Hematopoietic multipotent progenitor cell treated with erythropoietin and hydrocortisone succinate and interleukin-3 and kit ligand, for 8 days (in vitro differentiated cells): Measurements from ENCODE around the gene DYNC2LI1.

Experiments
- DNase-seq: peaks from one replicate; pipeline ENCODE4 v3.0.0-alpha.2; 2015

Gene DYNC2LI1

DNA sequence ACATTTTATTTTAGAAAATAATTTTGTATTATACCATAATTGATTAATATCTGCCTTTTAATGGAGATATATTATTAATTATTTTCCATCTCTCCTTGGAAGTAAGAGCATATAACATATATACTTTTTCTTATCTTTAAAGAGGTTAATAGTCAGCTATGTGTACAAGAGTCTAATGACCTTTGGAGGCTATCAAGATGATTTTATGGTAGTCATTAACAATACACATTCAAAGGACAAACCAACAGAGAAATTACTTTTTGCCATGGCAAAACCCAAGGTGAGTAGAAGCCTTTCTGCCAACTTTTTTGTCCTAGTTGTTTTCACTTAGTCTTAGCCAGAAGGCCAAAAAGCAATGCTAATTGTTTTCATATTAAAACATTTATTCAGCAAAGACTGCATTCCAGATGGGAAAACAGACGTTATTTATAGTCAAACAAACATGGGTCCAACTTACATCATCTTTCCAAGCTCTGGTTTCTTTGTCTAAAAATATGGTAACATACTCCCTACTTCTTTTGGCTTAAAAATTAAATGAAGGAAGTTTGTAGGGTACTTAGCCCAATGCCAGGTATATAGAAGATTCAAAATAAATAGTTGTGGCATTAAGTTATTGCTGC lies 9.6 kb upstream of the DYNC2LI1 start:
- DNase-seq = no peak

DNA sequence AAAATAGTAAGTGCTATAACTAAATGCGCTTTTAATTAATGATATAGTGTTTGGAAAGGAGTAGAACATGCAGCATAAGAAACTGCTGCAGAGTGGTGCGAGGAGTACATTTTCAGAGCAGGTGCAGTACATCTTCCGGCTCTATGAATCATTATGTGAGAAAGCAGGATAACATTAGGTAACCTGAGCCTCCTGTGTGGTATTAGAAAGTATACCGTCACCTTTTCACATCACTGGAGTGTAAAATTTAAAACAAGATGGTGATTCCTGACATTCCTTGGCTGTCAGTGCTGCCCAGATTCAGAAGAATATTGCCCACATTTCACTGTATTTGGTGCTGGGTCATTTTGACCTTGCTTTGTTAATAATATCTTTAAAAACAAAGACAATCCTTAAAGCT lies 7.8 kb upstream of the DYNC2LI1 start:
- DNase-seq = no peak

- DNase-seq = no peak
Measured at GRCh38 chr2:43774617-43775016, 778 bp downstream of the DYNC2LI1 start.

- DNase-seq = no peak
Measured at GRCh38 chr2:43776324-43776723, 2.5 kb downstream of the DYNC2LI1 start.

DNA sequence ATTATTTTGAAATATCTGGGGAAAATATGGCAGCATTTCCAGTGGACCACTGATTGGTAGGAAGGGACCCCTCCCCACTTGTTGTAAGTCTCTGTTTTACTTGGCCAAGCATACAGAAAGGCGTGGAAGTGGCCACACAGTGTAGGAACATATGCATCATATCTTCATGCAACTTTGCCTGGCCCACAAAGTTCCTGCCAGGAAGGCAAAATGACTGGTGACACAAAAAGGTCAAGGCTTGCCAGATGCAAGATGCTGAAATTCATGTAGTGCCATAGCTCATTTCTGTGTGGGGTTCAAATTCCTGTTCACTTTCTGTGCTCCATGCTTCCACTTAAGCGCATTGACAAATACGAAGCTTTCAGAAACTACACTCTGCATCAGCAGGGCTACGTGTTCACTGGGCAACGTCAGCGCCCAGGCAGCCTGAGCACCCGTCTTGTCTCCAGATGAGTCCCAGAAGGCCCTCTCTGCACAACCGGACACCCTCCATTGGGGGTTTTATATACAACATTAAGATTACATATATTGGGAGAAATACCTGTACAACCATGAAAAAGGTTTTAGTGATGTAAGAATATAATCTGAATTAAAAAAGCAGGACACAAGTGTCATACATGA lies 3.6 kb downstream of the DYNC2LI1 start:
- DNase-seq = no peak

DNA sequence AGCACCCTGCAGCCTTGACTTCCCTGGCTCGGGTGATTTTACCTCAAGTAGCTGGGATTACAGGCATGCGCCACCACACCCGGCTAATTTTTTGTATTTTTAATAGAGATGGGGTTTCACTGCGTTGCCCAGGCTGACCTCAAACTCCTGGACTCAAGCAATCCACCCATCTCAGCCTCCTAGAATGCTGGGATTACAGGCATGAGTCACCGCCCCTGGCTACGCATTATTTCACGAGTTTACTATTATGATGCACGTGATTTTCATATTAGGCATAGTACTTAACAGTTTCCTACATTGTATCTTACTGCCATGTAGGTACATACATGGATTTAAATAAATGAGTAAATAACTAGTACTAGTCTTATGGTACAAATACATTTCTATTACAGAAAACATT lies 4.4 kb downstream of the DYNC2LI1 start:
- DNase-seq = no peak

DNA sequence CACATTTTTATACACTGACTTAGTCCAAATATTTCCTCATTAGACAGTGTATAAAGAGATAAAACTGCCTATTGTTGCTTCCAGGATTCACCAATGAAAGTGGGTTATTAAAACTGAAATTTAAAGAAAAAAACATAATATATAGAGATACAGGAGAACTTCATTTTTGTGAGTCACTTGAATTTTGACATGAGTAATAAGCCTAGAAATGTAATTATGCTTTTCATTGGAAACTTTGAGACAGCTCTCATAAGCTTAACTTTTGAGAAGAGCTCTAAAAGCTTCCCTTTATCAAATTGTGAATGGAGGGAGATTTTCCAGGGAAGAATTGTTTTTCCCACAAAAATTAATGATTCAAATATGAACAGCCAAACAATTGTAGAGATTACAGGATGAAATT lies 14.1 kb downstream of the DYNC2LI1 start:
- DNase-seq = no peak

DNA sequence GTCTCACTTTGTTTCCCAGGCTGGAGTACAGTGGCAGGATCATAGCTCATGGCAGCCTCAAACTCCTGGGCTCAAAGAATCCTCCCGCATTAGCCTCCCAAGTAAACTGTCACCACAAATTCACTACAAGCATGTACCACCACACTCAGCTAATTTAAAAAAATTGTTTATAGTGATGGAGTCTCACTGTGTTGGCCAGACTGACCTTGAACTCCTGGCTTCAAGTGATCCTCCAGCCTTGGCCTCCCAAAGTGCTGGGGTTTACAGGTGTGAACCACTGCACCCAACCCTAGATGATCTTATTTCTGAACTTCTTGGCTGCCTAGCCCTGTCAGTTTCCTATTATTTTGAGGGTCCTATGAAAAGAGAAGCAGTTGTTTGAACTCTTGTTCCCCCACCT lies 14.8 kb downstream of the DYNC2LI1 start:
- DNase-seq = no peak

- DNase-seq = no peak
Measured at GRCh38 chr2:43790147-43790546, 16.3 kb downstream of the DYNC2LI1 start.

GRCh38 chr2:43791035-43791765 lies 17.4 kb downstream of the DYNC2LI1 start:
- DNase-seq = no peak

- no peak for DNase-seq
Measured at GRCh38 chr2:43792653-43793052, 18.8 kb downstream of the DYNC2LI1 start.

- DNase-seq = no peak
Measured at GRCh38 chr2:43794956-43795355, 21.1 kb downstream of the DYNC2LI1 start.

DNA sequence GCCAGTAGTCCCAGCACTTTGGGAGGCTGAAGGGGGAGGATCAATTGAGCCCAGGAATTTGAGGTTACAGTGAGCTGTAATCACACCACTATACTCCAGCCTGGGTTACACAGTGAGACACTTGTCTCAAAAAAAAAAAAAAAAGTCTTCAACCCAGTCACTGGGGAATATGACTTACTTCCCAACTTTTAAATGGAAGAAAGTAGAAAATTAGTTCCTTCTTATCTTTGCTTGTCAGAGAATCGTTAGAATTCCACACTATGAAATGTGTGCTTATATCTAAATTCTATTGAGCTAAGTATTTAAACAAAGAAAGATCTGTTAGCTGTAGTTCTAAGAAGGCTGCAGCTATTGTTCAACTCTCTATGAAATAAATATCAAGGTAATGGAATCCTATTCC lies 22.4 kb downstream of the DYNC2LI1 start:
- no peak for DNase-seq

- no peak for DNase-seq
Measured at GRCh38 chr2:43798300-43798699, 24.5 kb downstream of the DYNC2LI1 start.

DNA sequence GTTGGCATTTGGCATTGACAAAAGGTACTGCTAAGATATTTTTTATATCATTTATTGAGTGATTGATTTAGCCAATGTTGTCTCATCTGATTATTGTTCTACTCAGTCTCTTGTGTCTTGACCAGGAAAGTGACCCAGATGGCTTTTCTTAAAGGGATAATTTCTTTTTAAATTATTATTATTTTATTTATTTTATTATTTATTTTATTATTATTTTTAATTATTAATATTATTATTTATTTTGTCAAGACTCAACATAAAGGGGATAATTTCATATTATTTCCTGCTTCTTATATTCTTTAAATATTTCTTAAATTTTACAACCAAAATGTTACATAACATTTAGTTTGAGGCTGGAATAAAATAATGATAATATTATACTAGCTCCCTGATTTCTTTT lies 27.1 kb downstream of the DYNC2LI1 start:
- DNase-seq = no peak

- DNase-seq = no peak
Measured at GRCh38 chr2:43802135-43802534, 28.3 kb downstream of the DYNC2LI1 start.

DNA sequence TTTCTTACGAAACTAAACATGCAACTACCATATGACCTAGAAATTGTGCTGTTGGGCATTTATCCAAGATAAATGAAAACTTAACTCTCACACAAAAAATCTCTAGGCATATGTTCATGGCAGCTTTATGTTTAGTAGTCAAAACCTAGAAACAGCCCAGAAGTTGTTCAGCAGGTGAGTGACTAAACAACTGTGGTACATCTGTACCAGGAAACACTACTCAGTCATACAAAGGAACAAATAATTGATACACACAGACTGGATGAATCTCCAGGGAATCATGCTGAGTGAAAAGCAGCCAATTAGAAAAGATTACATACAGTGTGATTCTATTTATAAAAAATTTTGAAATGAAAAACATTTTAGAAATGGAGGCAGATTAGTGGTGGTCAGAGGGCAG lies 29.3 kb downstream of the DYNC2LI1 start:
- no peak for DNase-seq

DNA sequence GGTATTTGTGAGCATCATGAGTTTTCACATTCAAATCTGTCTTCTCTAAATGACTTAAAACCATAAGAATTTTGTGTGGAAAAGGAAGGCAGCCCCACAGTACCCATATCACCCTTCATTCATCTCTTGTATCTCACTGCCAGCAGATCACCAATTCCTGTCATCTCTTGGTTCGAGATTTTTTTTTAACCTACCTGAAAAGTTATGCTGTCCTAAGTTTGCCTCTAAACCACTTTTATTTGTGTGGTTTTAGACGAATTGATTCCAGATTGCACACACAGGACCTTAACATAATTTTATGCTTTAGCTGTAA lies 32.8 kb downstream of the DYNC2LI1 start:
- DNase-seq = no peak

- no peak for DNase-seq
Measured at GRCh38 chr2:43810452-43810851, 36.6 kb downstream of the DYNC2LI1 start.

GRCh38 chr2:43810888-43811287 lies 37.0 kb downstream of the DYNC2LI1 start:
- DNase-seq = no peak

- no peak for DNase-seq
Measured at GRCh38 chr2:43812006-43812405, 38.2 kb downstream of the DYNC2LI1 start.

- no peak for DNase-seq
Measured at GRCh38 chr2:43812947-43813346, 39.1 kb downstream of the DYNC2LI1 start.

DNA sequence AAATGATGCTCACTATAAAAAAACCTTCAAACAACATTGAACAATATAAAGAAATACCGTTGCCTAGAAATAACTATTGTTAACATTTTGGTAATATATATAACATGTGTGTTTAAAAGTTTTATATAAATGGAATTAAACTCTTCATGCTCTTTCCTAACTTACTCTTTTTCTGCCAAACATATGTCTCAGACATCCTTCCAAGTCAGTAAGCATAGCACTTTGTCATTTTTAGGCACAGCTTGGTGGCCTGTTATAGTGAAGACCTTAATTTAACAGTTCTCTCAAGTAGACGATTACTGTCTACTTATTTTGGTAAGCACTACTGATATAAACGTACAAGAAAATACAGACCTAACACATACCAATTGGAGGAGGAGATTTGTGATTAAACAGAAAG lies 40.9 kb downstream of the DYNC2LI1 start:
- no peak for DNase-seq

GRCh38 chr2:43818761-43819160 lies 44.9 kb downstream of the DYNC2LI1 start:
- peak; percentile 49 for DNase-seq
